GM19455 (cell line): ENCODE results near the gene IGLL5.
"Not testable (repeated sequence)": the region's sequence is repeated elsewhere in the genome, so short reads cannot be mapped to it uniquely, and the experiment has no call there.

Source experiments
- ATAC-seq: cut with Tn5 transposase; IDR thresholded peaks from one replicate; pipeline ENCODE4 v1.9.1; 2021; ENCODE audit not compliant: unreplicated experiment

Gene IGLL5

DNA sequence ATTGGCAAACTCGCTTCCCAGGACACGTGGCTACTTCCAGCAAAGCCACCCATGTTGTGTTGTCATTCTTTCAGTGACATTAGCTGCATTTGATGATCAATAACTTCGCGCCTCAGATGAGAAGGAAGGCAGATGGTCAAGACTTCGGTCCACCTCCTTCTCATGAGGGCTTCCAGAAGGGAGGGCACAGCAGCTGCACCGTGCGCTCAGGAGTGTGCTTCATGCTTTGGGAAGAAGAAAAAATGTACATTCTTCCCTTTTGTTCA, 25.3 kb downstream of the IGLL5 start:
- no peak for ATAC-seq

DNA sequence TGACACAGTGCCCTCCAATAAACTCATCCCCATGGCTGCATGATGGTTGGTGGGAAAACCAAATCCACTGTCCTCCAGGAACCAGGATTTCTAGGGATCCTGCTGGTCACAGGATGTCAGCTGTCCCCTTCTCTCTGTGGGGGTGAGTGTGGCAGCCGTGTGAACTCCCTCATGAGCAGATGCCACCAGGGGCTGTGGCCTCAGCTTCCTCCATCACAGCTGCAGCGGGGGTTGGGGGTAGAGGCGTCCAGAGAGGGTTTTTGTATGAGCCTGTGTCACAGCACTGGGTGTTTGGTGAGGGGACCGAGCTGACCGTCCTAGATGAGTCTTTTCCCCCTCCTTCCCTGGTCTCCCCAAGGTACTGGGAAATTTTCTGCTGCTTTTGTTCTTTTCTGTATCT, 26.4 kb downstream of the IGLL5 start:
- no peak for ATAC-seq

DNA sequence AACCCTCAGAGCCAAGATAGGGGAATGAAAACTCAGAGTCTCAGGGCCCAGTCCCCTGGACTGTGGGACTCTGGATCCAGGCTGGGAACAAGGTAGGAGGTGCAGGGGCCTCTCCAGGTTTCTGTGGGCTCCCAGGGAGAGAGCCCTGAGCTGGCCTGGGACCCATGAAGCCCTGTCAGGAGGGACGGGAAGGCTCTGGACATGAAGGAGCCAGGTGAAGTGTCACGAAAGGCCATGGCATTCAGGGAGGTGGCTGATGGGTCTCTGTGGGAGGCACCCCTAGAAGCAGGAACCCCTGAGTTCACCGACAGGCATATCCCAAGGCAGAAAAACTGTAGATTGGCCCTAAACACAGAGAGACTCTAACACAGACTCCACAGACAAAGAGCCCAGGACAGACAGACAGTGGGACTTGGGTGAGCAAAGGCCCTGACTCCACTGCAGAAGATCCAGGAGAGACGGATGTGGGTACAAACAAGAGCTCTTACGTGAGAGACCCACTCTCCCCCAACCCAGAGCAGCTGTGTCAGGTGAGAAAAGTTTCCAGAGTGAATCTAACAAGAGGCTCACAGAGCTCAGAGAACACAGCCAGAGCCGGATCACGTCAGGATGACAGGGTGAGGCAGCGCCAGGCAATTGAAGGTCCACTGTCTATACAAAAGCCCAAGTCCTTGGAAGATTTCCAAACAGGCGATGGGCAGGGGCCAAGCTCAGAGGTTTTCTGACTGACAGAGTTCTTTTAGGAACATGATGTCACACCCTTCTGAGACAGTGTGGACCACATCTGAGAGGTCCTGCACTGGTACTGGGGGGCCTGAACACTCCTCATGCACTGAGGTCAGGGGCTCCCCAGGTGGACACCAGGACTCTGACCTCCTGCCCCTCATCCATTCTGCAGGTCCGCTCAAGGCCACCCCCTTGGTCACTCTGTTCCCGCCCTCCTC, 27.4 kb downstream of the IGLL5 start:
- ATAC-seq: no peak

DNA sequence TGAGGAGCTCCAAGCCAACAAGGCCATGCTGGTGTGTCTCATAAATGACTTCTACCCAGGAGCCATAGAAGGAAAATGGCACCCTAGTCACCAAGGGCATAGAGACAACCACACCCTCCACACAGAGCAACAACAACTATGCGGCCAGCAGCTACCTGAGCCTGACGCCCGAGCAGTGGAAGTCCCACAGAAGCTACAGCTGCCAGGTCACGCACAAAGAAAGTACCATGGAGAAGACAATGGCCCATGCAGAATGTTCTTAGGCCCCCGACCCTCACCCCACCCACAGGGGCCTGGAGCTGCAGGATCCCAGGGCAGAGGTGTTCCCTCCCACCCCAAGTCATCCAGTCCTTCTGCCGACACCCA, 28.0 kb downstream of the IGLL5 start:
- ATAC-seq: no peak

DNA sequence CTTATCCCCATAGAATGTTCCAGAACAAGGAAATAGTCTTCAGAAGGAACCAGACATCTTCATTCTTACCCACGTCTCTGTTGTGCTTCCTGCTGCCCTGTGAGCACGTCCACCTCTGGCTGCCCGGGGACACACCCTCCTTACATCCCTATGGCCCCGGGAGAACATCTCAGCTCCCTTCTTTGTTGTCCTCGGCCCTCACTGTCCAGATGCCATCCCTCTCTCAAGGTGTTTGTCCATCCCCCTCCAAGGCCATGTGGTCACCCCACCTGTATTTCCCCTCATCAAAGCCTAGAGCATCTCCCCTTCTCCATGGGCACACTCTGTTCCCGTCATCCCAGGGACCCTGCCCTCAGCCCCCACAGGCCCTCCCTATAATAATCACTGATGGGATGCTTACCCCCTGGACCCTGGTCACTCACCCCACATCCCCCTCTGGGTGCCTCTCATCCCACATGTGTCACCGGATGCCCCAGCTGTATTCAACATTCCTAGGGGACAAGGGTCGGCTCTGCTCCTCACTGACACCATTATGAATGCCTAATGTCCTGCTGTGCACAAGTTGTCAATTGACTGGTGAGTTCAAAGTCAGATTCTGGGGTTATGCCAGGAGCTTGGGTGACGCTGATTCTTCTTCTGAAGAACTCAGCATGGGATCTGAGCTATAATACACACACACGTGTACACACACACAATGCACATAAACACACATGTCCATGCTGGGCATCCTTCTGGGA, 28.8 kb downstream of the IGLL5 start:
- no peak for ATAC-seq

DNA sequence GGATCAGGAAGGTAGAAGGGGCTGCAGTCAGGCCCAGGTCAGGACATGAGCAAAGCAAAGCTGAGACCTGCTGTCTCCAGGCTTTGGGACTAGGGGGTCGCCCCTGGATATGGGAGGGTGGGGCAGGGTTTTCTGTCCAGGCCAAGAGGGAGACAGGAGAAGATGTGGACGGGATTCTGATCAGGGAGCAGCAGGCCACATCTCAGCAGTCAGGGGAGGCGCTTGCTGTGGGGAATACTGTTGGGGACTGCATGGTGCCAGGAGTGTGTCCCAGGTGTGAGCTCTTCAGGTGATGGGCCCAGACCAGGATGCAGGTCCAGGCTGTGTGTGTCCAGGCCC, 29.3 kb downstream of the IGLL5 start:
- no peak for ATAC-seq

DNA sequence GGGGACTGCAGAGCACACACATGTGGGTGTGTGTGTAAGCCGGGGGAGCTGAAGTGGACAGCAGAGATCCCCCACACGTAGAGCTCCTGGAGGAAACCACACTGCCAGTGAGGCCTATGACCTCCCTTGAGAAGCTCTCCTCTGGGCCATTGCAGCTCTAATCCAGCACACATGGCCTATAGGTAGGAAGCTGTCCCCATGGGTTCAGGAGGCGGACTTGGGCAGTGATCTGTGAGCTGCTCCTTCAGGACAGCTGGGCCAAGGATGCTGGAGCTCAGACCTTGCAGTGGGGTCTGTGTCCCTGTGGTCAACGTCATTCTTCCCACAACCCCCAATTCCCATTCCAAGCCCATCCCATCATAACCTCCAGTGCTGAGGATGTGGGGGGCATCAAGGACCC, 29.8 kb downstream of the IGLL5 start:
- ATAC-seq: no peak

DNA sequence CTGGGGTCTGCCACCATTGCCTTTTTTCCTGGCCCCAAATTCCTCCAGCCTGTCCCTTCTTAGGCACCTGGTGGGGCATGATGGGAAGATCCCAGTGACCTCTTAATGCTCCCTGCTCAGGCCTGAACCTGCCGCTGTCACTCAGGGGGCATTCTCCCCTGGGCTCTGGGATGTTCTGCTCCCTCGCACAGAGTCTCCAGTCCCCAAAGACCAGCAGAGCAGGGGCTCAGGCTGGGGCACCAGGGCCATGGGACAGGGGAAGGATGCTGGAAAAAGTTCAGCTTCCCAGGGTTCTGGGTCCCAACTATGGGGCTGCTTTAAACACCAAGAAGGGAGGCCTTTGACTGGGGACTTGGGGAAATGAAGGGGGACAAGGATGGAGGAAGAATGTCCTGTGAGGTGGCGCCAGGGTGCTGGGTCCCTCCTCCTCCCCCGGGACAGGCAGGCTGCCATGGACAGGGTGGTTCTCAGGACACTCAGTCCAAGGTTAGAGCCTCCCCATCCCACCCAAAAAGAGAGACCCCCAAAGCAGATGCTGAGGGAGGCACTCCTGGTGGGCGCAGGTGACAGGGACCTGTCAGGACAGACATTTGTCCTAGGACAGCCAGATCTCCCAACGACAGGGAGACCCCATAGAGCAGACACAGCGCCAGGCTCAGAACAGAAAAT, 30.8 kb downstream of the IGLL5 start:
- no peak for ATAC-seq

DNA sequence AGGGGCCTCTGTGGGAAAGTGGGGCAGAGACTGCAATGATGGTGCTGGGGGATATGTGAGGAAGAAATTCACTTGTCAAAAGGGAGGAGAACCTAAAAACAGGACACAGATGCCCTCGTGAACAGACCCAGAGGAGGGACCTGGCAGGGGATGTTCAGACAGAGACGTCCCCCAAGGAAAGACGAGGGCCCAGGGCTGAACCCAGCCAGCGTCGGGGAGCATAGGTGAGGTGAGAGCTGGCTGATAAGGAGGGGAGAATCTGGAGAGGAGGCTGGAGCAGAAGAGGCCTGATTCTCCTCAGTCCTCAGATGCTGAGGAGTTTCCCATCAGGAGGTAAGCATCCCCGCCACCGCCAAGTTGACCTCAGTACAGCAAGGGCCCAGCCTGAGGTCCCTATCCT, 31.4 kb downstream of the IGLL5 start:
- no peak for ATAC-seq

DNA sequence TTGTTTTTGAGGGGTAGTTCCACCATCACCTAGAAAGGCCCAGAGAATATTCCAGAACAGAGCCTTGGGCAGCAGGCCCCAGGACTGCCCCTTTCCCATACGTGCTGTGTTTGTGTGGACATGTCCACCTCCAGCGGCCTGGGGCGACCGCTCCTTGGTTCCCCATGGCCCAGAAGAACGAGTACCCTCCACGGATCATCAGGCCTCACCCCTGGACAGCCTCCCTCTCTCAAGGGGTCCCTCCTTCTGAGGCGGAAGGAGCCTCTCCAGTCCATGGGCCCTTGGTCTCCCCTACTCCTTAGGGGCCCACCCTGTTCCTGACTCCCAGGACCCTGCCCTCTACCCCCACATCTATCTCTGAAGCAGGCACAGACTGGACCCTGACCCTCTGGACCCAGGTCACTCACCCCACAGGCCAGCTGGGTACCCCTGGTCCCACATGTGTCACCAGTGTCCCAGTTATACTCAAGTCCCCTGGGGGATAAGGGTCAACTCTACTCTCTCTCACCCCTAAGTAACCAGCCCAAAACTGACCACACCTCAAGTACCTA, 32.6 kb downstream of the IGLL5 start:
- ATAC-seq: no peak

DNA sequence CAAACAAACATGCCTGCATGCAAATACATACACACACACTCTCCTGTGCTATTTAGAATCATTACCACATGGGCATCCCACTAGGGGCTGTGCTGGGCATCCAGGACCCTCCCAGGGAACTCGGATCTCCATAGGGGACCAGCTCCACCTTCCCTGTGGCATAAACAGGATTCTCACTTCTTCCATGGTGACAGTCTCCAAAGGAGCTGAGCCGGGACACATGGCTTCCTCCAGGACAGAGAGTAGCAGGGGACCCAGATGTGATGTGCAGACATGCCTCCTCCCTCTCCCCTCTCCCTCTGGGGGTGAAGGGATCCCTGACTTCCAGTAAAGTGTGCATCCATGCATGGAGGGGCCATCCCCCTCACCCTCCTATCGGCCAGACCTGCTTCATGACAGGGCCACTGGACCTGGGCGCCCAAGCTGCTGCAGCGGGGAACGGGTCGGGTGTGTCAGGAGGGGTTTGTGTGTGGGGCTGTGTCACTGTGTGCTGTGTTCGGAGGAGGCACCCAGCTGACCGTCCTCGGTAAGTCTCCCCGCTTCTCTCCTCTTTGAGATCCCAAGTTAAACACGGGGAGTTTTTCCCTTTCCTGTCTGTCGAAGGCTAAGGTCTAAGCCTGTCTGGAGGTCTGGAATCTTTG, 33.4 kb downstream of the IGLL5 start:
- ATAC-seq: no peak

DNA sequence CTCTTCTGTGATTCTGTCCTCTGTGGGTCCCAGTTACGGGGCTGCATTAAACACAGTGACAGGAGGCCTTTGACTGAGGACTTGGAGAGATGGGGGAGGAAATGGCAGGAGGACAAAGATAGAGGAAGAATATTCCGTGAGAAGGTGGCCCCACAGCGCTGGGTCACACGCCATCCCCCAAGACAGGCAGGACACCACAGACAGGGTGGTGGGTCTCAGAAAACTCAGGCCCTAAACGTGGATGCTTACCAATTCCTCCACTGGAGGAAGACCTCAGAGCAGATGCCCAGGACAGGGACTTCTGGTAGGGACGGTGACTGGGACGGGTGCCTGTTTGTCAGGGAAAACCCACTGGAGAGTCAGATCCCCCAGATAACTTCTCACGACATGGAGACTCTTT, 34.0 kb downstream of the IGLL5 start:
- no peak for ATAC-seq

DNA sequence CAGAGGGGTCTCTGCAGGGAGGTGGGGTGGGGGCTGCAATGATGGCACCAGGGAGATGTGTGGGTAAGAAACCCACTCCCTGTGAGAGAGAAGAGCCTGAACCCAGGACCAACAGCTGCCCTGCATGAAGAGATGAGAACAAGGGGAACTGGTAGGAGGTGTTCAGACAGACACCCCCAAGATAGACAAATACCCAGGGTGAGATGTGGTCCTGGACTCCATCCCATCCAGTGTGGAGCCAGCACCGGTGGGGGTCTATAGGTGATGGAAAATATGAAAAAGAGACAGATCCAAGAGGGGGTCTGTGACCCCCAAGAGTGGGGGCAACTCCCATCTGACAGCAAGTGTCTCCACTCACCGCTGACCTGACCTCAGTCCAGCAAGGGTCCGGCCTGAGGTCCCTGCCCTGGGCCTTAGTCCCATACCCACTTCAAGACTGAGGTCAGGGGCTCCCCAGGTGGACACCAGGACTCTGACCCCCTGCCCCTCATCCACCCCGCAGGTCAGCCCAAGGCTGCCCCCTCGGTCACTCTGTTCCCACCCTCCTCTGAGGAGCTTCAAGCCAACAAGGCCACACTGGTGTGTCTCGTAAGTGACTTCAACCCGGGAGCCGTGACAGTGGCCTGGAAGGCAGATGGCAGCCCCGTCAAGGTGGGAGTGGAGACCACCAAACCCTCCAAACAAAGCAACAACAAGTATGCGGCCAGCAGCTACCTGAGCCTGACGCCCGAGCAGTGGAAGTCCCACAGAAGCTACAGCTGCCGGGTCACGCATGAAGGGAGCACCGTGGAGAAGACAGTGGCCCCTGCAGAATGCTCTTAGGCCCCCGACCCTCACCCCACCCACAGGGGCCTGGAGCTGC, 34.7 kb downstream of the IGLL5 start:
- ATAC-seq: not testable (repeated sequence)

DNA sequence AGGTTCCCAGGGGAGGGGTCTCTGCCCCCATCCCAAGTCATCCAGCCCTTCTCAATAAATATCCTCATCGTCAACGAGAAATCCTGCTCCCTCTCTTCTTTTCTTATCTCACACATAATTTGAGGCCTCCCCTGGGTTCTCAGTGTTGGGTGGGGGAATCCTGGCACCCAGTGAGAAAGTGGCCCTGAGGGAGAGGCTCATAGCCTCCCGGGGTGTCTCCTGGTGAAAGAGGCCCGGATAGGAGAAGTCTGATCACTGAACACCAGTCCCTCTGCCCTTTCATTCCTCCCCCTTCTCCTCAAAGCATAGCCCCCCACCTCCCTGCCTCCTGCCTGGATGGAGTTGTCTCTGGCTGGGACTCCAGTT, 35.3 kb downstream of the IGLL5 start:
- ATAC-seq: no peak

DNA sequence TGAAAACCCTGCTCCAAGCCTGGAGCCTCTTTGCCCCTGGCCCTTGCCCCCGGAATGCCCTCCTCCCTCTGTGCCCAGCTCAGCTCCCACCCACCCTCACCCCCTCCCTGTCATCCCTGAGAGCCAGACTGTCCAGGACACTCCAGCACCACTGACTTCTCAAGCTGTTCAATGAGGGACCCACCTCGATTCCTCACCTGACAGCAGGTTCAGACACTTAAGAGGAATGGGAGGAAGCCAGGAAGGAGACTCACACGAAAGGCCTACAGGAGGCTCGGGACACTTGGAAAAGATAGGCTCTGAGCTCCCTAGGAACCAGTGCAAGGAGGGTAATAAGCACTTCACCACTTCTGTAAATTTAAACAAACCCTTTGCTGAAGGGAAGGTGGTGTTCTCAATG, 35.8 kb downstream of the IGLL5 start:
- ATAC-seq: no peak

DNA sequence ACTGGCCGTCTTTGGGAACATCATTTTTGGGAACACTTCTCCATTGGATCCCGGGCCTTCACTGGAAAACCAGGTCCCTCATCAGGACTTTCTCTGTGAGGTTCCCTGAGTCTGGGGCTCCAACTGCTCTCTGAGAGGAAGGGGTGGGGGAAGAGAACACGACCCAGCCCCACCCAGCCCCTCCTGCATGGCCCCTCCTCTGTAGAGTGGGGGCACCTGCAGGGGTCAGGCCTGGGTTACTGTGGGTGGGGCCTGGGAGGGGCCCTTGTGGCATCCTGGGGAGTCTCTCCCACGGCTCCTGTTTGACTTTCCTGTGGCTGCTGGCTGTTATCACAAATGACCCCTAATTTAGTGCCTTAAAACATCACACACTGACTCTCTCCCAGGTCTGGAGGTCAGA, 36.3 kb downstream of the IGLL5 start:
- no peak for ATAC-seq

DNA sequence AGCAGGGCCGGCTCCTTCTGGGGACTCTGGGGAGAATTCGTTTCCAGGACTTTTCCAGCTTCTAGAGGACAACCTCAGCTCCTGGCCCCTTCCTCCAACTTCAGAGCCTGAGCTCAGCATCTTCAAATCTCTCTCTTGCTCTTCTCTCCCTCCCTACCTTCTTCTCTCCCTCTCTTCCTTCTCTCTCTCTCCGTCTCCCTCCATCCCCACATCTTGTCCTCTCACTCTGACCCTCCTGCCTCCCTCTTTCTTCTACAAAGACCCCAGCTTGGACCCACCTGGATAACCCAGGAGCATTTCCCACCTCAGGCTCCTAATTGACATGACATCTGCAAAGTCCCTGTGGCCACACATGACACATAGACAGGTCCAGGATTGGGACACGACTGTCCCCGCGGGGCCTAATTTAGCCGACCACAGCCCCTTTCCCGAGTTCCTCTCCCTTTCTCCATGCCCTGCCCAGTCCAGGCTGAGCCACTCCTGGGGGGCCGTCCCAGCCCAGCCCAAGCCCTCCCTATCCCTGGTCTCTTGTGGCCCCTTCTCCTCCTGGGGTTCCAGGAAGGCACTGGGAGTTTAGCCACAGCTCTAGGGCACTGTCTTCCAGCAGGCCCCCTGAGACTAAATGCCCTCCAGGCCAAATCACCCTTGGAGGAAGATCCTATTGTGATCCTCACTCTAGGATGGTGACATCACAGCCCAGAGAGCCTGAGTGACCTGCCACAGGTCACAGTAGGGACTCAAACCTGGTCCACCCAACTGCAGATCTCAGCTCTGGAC, 36.9 kb downstream of the IGLL5 start:
- ATAC-seq: no peak

DNA sequence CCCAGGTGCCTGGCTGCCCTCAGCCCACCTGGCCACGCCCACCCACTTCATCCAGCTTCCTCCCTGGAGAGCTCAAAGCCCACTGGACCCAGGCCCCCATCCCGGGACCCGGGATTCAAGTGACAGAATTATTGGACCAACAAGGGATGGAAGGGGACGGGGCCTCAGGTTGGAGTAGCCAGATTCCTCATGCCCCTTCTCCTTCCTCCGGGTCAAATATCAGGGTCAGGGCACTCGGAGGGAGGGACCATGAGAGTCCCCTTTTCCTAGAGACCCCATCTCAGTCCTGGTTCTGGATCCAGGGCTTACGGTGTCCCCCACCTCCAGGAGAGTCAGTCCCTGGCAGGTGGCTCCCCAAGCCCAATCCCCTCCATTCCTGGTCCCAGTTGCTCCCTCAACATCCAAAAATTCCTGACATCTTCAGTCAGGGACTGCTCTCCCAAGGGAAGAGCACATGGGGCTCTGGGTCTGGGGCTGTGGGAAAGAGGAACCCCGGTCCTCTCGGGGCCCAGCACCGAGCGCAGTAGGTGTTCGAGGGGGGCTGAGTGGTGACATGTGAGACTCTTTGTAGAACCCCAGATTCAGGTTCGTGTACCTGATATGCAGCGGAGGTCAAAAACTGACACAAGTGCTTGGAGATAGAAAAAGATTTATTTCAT, 37.7 kb downstream of the IGLL5 start:
- ATAC-seq: no peak

DNA sequence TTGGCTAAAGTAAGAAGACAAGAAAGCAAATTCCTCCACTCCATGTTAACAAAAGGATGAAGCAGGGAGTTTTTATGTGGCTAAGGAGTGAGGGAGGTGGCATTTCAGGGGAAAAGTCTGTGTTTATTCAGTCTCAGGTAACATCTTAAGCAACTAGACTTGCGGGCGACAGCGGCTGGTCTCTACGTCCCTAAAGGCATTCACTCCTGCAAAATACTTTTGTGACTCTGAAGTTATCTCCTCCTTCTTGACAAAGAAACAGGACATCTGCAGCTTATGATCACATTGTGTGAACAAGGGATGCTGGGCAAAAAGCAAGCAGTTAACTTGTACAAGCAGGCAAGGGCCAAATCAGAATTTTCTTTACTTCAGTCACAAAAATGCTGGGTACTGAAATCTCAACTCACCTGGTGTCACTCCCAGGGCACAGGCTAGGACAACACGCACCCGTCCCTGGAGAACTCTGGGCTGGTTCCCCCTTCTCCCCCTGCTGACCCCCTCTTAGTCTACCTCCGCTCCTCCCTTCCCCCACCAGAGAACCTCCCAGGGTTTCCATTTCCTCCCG, 38.3 kb downstream of the IGLL5 start:
- ATAC-seq: no peak
